ENCODE results near the gene C2orf92.
"Not testable (repeated sequence)": the region's sequence is repeated elsewhere in the genome, so short reads cannot be mapped to it uniquely, and the experiment has no call there.

C2orf92 gene

DNA sequence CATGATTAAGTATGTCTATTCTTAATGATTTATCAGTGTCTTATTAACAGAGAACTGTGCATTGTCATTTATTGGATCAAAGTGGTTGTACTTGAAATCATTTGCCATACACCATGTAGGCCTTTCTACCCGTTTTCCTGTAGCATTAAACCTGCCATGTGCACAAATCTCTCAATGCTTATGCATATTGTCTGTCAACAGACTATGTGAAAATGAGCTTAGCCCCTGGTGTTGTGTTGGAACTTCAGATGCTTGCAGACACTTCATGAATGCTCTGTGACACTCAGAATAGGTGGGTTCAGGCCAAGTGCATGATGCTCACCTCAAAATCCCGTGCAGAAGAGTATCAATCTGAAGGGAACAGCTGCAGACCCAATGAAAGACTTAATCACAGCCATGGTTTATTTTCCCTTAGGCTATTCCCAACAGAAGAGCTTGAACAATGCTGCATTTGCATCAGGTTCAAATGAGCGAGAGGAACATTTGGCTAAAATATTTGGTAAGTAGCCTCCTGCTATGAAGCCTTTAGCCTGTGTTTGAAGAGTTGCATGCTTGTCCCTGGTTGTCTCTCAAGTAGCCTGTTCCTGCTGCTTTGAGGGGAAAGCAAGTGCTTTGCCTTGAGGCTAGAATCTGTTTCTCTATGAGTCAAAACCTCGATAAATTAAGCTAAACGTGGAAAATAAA is 6.1 kb downstream of the C2orf92 start:
- no peak overlapping the region for H3K27ac ChIP-seq (ENCODE audit: low read length)
- H3K36me3 ChIP-seq (ENCODE audit: control insufficient read depth, low read depth, low read length): no peaks in the 10 kb centered on the region
- no peaks in the 10 kb centered on the region for H3K27me3 ChIP-seq (ENCODE audit: control insufficient read depth, insufficient read depth, low read length)
- no peak overlapping the region for H3K9ac ChIP-seq (ENCODE audit: low read length)
- no peaks in the 10 kb centered on the region for H3K9me3 ChIP-seq (ENCODE audit: control insufficient read depth, low read depth, low read length)
- H3K4me3 ChIP-seq (ENCODE audit: low read length): no peak overlapping the region
- H3K4me1 ChIP-seq (ENCODE audit: control insufficient read depth, low read depth, low read length): no peaks in the 10 kb centered on the region

DNA sequence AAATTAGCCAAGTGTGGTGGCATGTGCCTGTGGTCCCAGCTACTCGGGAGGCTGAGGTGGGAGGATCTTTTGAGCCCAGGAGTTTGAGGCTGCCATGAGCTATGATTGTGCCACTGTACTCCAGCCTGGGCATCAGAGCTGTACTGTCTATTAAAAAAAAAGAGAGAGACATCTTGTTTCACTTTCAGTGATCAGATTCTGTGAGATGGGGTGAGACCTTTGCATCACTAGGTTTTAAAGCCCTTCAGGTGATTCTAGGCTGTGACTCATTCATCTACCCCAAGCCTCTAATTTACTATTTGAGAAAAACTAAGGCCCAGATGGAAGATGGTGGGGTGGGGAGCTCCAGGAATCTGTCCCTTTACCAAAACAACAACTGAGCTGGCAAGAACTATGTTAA is 7.1 kb downstream of the C2orf92 start:
- Histone ChIP-seq H3K36me3 (ENCODE audit: control insufficient read depth, low read depth, low read length) (no peaks in the 10 kb centered on the region), H3K9me3 (ENCODE audit: control insufficient read depth, low read depth, low read length) (no peaks in the 10 kb centered on the region), H3K27ac (ENCODE audit: low read length) (no peak overlapping the region), H3K4me1 (ENCODE audit: control insufficient read depth, low read depth, low read length) (no peaks in the 10 kb centered on the region), H3K27me3 (ENCODE audit: control insufficient read depth, insufficient read depth, low read length) (no peaks in the 10 kb centered on the region), H3K4me3 (ENCODE audit: low read length) (no peak overlapping the region), H3K9ac (ENCODE audit: low read length) (no peak overlapping the region)

DNA sequence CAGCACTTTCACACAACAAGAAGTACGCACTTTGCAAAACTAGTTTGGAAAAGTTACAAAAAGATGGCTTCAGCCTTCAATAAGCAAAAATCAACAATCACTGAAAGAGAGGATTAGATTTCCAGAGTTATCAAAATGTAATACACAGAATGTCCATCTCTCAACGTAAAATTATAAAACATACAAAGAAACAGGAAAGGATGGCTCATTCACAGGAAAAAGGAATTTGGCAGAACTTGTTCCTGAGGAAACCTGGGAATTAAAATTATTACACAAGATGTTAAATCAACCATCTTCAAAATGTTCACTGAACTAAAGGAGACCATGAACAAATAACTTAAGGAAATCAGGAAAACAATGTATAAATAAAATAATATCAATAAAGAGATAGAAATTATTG is 8.0 kb downstream of the C2orf92 start:
- Histone ChIP-seq H3K9ac (ENCODE audit: low read length) (no peak overlapping the region), H3K4me3 (ENCODE audit: low read length) (no peak overlapping the region), H3K36me3 (ENCODE audit: control insufficient read depth, low read depth, low read length) (no peaks in the 10 kb centered on the region), H3K27ac (ENCODE audit: low read length) (no peak overlapping the region), H3K27me3 (ENCODE audit: control insufficient read depth, insufficient read depth, low read length) (no peaks in the 10 kb centered on the region), H3K4me1 (ENCODE audit: control insufficient read depth, low read depth, low read length) (no peaks in the 10 kb centered on the region), H3K9me3 (ENCODE audit: control insufficient read depth, low read depth, low read length) (no peaks in the 10 kb centered on the region)

DNA sequence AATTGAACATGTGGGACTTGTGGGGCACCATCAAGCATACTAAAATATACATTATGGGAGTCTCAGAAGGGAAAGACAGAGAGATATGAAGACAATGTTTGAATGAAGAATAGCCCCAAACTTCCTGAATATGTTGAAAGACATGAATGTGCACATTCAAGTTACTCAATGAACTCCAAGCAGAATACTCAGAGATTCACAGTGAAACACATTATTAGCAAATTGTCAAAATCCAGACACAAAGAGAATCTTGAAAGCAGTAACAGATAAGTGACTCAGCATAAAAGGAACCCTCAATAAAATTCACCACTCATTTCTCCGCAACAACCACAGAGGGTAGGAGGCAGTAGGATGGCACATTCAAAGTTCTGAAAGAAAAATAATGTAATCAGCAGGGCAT is 8.8 kb downstream of the C2orf92 start:
- Histone ChIP-seq H3K27me3 (ENCODE audit: control insufficient read depth, insufficient read depth, low read length) (no peaks in the 10 kb centered on the region), H3K9me3 (ENCODE audit: control insufficient read depth, low read depth, low read length) (no peaks in the 10 kb centered on the region)

DNA sequence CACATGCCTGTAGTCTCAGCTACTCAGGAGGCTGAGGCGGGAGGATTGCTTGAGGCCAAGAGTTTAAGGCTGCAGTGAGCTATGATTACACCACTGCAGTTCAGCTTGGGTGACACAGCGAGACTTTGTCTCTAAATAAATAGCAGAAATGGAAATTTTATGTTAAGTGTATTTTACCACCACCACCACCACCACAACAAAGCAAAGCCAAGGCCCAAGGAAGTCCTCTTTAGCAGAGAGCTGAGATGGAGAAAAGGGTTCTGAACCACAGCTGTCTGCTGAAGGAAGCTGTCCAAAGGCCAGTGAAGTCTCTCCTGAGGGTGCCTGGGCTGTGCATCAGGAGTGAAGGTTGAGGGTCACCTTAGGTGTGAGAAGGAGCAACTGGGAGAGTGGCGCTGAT is 17.7 kb downstream of the C2orf92 start:
- not testable (repeated sequence) for H3K4me3 ChIP-seq (ENCODE audit: low read length); H3K9ac ChIP-seq (ENCODE audit: low read length); H3K27ac ChIP-seq (ENCODE audit: low read length); H3K9me3 ChIP-seq (ENCODE audit: control insufficient read depth, low read depth, low read length); H3K4me1 ChIP-seq (ENCODE audit: control insufficient read depth, low read depth, low read length); H3K27me3 ChIP-seq (ENCODE audit: control insufficient read depth, insufficient read depth, low read length); H3K36me3 ChIP-seq (ENCODE audit: control insufficient read depth, low read depth, low read length)

More for the DNA sequence above, 8.8 kb downstream of the C2orf92 start:
- no peak overlapping the region for H3K27ac ChIP-seq (ENCODE audit: low read length)
- H3K4me1 ChIP-seq (ENCODE audit: control insufficient read depth, low read depth, low read length): no peaks in the 10 kb centered on the region
- H3K4me3 ChIP-seq (ENCODE audit: low read length): no peak overlapping the region
- H3K36me3 ChIP-seq (ENCODE audit: control insufficient read depth, low read depth, low read length): no peaks in the 10 kb centered on the region
- no peak overlapping the region for H3K9ac ChIP-seq (ENCODE audit: low read length)

DNA sequence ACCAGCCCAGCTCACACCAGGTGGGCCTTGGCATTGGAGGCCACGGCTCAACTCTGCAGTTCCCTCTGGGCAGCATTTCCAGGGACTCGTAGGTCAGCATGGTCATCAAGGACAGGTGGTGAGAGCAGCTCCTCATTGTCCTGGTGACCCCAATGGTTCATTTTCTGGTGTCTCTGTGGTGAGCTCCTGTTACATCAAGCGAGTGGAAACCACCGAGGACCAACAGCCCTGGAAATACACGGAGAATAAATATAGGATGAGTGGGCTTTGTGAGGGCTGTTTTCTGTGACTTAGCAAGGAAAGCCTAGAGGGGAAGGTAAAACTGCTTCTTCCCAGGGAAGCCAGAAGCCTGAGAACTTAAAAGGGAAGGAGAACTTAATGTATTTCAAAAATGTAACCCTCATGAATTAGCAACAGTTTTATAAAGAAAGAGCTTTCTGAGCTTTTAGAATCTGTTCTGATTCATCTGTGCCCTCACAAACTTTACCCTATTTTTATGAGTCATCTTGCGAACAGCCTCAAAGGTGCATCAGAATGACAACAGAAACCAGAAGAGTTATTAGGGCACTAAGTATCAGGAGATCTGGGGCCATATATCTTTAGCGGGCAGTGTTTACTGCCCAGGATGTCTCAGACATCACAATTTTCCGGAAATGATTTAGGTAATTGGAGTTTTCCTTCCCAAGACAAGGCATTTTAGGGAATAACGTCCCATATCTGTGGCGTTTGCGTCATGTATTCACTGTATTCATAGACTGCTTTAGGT is 18.7 kb downstream of the C2orf92 start:
- Histone ChIP-seq H3K27ac (ENCODE audit: low read length) (no peak overlapping the region), H3K4me3 (ENCODE audit: low read length) (no peak overlapping the region), H3K36me3 (ENCODE audit: control insufficient read depth, low read depth, low read length) (no peaks in the 10 kb centered on the region), H3K9me3 (ENCODE audit: control insufficient read depth, low read depth, low read length) (no peaks in the 10 kb centered on the region), H3K9ac (ENCODE audit: low read length) (no peak overlapping the region), H3K4me1 (ENCODE audit: control insufficient read depth, low read depth, low read length) (peaks cover 4% of the 10 kb centered on the region), H3K27me3 (ENCODE audit: control insufficient read depth, insufficient read depth, low read length) (no peaks in the 10 kb centered on the region)

DNA sequence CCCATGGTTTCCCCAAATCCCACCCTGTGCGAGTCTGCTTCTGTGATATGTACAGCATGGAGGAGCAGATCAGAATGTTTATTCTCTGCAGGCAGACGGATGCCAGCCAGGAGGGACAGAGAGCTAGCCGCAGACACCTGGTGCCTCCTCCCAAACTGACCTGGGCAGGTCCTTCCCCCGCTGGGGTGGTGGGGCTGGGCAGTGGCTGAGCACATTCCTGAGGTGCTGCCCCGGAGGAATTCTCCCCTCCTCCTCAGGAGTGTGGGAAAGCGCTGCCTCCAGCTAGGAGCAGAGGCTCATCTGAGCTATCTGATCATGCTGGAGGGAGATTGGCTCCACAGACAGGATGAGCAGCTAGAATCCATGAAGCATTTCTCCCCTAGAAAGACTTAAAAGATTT is 21.7 kb downstream of the C2orf92 start:
- no peak overlapping the region for H3K27ac ChIP-seq (ENCODE audit: low read length)
- no peak overlapping the region for H3K4me3 ChIP-seq (ENCODE audit: low read length)

DNA sequence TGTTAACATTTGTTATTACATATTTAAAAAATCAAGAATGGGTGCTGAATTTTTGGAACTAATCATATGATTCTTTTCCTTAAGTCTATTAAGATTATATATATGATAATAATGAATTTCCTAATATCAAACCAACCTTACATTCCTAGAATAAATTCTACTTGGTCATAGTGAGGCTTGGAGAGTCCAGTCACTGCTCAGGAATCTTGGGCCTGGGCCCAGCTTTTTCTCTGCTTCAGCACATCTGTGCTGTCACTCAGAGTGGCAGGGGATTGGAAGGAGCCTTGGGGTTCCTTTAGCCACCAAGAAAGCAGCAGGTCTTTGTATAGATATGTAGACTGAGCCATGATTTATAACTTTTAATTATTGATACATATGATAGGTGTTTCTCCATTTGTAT is 24.0 kb downstream of the C2orf92 start:
- Histone ChIP-seq H3K27ac (ENCODE audit: low read length) (no peak overlapping the region), H3K9me3 (ENCODE audit: control insufficient read depth, low read depth, low read length) (no peaks in the 10 kb centered on the region), H3K36me3 (ENCODE audit: control insufficient read depth, low read depth, low read length) (no peaks in the 10 kb centered on the region), H3K9ac (ENCODE audit: low read length) (no peak overlapping the region), H3K4me1 (ENCODE audit: control insufficient read depth, low read depth, low read length) (peaks cover 4% of the 10 kb centered on the region), H3K27me3 (ENCODE audit: control insufficient read depth, insufficient read depth, low read length) (no peaks in the 10 kb centered on the region), H3K4me3 (ENCODE audit: low read length) (no peak overlapping the region)

More for the DNA sequence above, 21.7 kb downstream of the C2orf92 start:
- Histone ChIP-seq H3K9me3 (ENCODE audit: control insufficient read depth, low read depth, low read length) (no peaks in the 10 kb centered on the region), H3K9ac (ENCODE audit: low read length) (no peak overlapping the region), H3K27me3 (ENCODE audit: control insufficient read depth, insufficient read depth, low read length) (no peaks in the 10 kb centered on the region), H3K36me3 (ENCODE audit: control insufficient read depth, low read depth, low read length) (no peaks in the 10 kb centered on the region), H3K4me1 (ENCODE audit: control insufficient read depth, low read depth, low read length) (peaks cover 4% of the 10 kb centered on the region)

DNA sequence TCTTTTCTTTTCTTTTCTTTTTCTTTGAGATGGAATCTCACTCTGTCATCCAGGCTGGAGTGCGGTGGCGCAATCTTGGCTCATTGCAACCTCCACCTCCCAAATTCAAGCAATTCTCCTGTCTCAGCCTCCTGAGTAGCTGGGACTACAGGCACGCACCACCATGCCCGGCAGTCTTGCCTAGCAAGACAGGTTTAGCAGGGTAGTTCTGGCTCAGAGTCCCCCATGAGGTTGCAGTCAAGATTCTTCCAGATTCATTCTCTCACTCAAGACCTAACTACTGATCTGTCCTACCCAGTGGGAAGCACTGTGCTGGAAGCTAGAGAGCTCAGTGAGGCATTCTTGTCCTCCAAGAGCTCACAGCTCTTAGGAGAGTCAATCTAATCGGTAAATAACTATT is 26.2 kb downstream of the C2orf92 start:
- Histone ChIP-seq H3K4me1 (ENCODE audit: control insufficient read depth, low read depth, low read length) (peaks cover 7% of the 10 kb centered on the region), H3K9ac (ENCODE audit: low read length) (no peak overlapping the region), H3K36me3 (ENCODE audit: control insufficient read depth, low read depth, low read length) (no peaks in the 10 kb centered on the region), H3K9me3 (ENCODE audit: control insufficient read depth, low read depth, low read length) (no peaks in the 10 kb centered on the region), H3K27ac (ENCODE audit: low read length) (no peak overlapping the region), H3K4me3 (ENCODE audit: low read length) (no peak overlapping the region), H3K27me3 (ENCODE audit: control insufficient read depth, insufficient read depth, low read length) (peaks cover 4% of the 10 kb centered on the region)

DNA sequence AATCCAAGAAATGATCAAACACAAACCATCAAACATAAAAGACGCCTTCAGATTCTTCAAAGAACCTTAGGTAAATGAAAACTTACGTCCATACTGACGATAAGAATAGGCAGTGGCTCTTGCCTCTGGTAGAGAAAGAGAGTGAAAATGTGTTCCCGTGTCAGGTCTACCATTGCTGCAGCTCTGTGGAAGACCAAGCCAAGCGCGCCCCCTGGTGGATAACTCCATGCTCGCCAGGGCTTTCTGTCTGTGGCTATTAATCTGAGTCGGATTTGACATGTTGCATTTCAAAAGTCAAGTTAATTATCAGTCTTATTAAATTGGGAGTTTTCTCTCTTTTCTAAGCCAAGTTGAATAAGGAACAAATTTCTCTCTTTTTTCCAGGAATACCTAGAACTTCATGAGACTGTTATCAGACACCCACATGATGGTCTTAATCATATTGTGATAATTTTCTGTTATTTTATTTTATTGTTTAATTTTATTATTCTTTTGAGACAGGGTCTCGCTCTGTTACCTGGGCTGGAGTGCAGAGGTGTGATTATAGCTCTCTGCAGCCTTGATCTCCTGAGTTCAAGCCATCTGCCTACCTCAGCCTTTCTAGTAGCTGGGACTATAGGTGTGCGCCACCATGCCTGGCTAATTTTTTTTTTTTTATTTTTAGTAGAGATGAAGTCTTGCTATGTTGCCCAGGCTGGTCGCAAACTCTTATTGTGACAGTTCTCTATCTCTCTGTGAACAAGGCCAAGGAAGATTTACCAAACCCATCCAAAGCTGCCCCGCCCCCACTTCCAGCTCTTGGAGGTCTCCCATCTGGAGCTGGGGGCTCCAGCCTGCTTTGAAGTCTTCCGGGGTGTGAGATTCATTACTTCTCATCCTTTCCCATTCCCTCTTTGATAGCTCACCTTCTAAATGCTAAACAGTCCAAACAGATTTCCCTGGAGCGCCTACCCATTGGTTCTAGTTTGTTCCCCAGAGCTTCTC is 28.0 kb downstream of the C2orf92 start:
- Histone ChIP-seq H3K4me1 (ENCODE audit: control insufficient read depth, low read depth, low read length) (peaks cover 3% of the 10 kb centered on the region), H3K4me3 (ENCODE audit: low read length) (no peak overlapping the region), H3K27ac (ENCODE audit: low read length) (no peak overlapping the region), H3K9ac (ENCODE audit: low read length) (no peak overlapping the region), H3K36me3 (ENCODE audit: control insufficient read depth, low read depth, low read length) (no peaks in the 10 kb centered on the region), H3K9me3 (ENCODE audit: control insufficient read depth, low read depth, low read length) (no peaks in the 10 kb centered on the region), H3K27me3 (ENCODE audit: control insufficient read depth, insufficient read depth, low read length) (peaks cover 4% of the 10 kb centered on the region)

DNA sequence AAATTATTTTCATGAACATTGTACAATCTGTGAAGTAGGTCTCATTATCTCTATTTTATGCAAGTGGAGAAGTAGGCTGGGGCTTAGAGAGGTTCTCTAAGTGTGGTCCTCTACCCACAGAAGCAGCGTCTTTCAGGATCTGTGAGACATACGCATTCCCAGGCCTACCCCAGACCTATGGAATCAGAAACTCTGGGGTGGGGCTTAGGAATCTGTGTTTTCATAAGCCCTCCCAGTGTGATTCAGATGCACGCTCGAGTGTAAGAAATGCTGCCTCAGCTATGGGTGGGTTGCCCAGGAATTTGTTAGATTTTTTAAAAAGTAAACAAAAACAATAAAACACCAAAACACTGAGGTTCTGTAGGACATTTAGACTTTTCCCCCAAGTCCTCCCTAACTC is 29.0 kb downstream of the C2orf92 start:
- Histone ChIP-seq H3K9me3 (ENCODE audit: control insufficient read depth, low read depth, low read length) (no peaks in the 10 kb centered on the region), H3K27ac (ENCODE audit: low read length) (no peak overlapping the region), H3K4me1 (ENCODE audit: control insufficient read depth, low read depth, low read length) (peaks cover 3% of the 10 kb centered on the region), H3K27me3 (ENCODE audit: control insufficient read depth, insufficient read depth, low read length) (peaks cover 4% of the 10 kb centered on the region), H3K4me3 (ENCODE audit: low read length) (no peak overlapping the region), H3K36me3 (ENCODE audit: control insufficient read depth, low read depth, low read length) (no peaks in the 10 kb centered on the region), H3K9ac (ENCODE audit: low read length) (no peak overlapping the region)

Measured in iPS-18a (cell line).